Measurements from ENCODE around the gene DMBT1. TPM values are rescaled to one million over a fixed set of nuclear protein-coding genes. Genes with fewer than 3 reads are reported as not detected.

DMBT1 gene
- total and polyA plus RNA-seq, 2 experiments from 2014 or later: not detected

DNA sequence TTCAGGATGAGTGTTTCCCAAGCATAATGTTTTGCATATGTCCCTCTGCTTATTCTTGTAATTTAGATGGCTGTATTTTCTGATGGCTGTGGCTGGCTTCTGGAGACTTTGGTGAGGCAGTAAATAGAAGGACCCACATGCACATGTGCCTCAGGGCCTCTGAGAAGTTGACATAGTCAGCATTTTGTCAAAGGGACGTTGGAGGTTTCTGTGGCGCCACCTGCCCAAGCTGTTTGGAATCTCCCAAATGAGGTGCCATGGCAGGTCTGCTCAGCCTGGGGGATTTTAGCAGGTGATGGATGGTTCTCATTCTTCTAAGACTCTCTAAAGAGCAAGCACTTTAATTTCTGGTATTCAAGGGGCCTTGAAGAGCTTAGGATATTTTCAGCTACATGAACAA, 109.3 kb downstream of the DMBT1 start:
- Histone ChIP-seq H3K4me1 (ENCODE audit: low read depth) (no peaks in the 10 kb centered on the region), H3K27ac (no peak overlapping the region), H3K27me3 (no peaks in the 10 kb centered on the region), H3K4me3 (no peak overlapping the region), H3K36me3 (no peaks in the 10 kb centered on the region), H3K9me3 (ENCODE audit: low read depth) (no peaks in the 10 kb centered on the region)
- DNase-seq (ENCODE audit: low read depth in 1 of 2, low spot score in 1 of 2): no peak
- TF ChIP-seq CTCF (IDR thresholded peaks at IDR 0.05; ENCODE audit: low read depth, low read length): no peak

GRCh38 chr10:122671355-122671754, 110.8 kb downstream of the DMBT1 start:
- H3K36me3 ChIP-seq: no peaks in the 10 kb centered on the region
- TF ChIP-seq CTCF (IDR thresholded peaks at IDR 0.05; ENCODE audit: low read depth, low read length): no peak
- no peak overlapping the region for H3K27ac ChIP-seq
- DNase-seq (ENCODE audit: low read depth in 1 of 2, low spot score in 1 of 2): no peak
- no peaks in the 10 kb centered on the region for H3K4me1 ChIP-seq (ENCODE audit: low read depth)
- H3K4me3 ChIP-seq: no peak overlapping the region
- H3K9me3 ChIP-seq (ENCODE audit: low read depth): no peaks in the 10 kb centered on the region
- no peaks in the 10 kb centered on the region for H3K27me3 ChIP-seq

DNA sequence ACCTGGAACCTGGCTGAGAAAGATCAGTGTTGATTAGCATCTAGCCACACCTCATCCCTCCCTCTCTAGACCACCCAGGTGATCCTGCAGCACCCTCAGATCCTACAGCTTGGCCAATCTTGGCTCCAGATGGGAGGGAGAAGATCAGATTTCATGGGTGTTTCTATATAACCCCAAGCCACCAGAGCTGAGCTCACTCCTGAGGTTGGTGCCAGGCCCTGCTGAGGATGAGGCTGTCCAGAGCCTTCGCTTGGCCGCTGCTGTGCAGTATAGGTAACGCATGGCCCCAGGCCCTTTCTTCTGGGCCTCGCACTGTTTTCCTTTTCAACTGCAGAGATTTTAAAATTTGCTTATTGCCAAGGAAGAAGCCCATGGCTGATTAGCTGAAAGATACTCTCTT, 112.1 kb downstream of the DMBT1 start:
- Histone ChIP-seq H3K27ac (no peak overlapping the region), H3K4me3 (no peak overlapping the region), H3K27me3 (no peaks in the 10 kb centered on the region), H3K36me3 (no peaks in the 10 kb centered on the region), H3K9me3 (ENCODE audit: low read depth) (no peaks in the 10 kb centered on the region), H3K4me1 (ENCODE audit: low read depth) (no peaks in the 10 kb centered on the region)
- TF ChIP-seq CTCF (IDR thresholded peaks at IDR 0.05; ENCODE audit: low read depth, low read length): no peak
- DNase-seq (ENCODE audit: low read depth in 1 of 2, low spot score in 1 of 2): no peak

DNA sequence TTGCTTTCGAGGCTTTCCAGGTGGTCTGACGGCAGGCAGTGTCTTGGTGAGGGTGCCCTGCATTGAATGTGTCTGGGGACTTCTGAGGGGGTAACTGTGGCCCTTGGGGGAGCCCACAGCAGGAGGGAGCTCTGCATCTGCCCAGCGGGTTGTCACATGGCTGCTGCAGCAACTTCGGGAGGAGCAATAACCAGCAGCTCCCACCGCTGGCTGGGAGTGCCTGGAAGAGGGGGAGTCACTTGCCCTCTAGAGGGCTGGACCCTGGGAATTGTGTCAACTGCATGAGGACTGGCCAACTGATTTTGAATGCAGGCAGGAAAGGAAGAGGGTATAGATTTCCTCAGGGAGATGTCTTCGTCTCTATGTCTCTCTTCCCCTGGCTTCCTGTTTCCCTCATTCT, 112.7 kb downstream of the DMBT1 start:
- Histone ChIP-seq H3K9me3 (ENCODE audit: low read depth) (no peaks in the 10 kb centered on the region), H3K36me3 (no peaks in the 10 kb centered on the region), H3K4me3 (no peak overlapping the region), H3K27ac (no peak overlapping the region), H3K27me3 (no peaks in the 10 kb centered on the region), H3K4me1 (ENCODE audit: low read depth) (no peaks in the 10 kb centered on the region)
- TF ChIP-seq CTCF (IDR thresholded peaks at IDR 0.05; ENCODE audit: low read depth, low read length): no peak
- no peak for DNase-seq (ENCODE audit: low read depth in 1 of 2, low spot score in 1 of 2)

GRCh38 chr10:122673731-122674130, 113.2 kb downstream of the DMBT1 start:
- TF ChIP-seq CTCF (IDR thresholded peaks at IDR 0.05; ENCODE audit: low read depth, low read length): no peak
- Histone ChIP-seq H3K27me3 (no peaks in the 10 kb centered on the region), H3K4me3 (no peak overlapping the region), H3K27ac (no peak overlapping the region), H3K36me3 (no peaks in the 10 kb centered on the region), H3K9me3 (ENCODE audit: low read depth) (no peaks in the 10 kb centered on the region), H3K4me1 (ENCODE audit: low read depth) (no peaks in the 10 kb centered on the region)
- no peak for DNase-seq (ENCODE audit: low read depth in 1 of 2, low spot score in 1 of 2)

DNA sequence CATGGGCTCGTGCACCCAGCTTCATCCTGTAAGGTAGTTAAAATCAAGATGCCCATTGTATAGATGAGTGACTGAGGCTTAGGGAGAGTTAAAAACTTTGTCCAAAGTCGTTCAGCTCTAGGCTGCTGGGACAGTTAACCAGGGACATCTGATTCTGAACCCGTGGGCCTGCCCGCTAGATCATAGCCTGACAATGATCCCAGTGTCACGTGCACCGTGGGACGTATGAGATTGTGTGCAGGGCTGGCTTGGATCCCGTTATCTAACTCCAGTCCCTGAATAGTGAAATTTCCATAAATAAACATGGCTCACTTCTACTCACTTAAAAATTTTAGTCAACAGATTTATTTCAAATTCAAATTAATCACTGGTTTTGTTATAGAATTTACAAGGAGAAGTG, 114.2 kb downstream of the DMBT1 start:
- no peaks in the 10 kb centered on the region for H3K27me3 ChIP-seq
- H3K36me3 ChIP-seq: no peaks in the 10 kb centered on the region
- H3K9me3 ChIP-seq (ENCODE audit: low read depth): no peaks in the 10 kb centered on the region
- no peaks in the 10 kb centered on the region for H3K4me1 ChIP-seq (ENCODE audit: low read depth)
- TF ChIP-seq CTCF (IDR thresholded peaks at IDR 0.05; ENCODE audit: low read depth, low read length): no peak
- H3K4me3 ChIP-seq: no peak overlapping the region
- DNase-seq (ENCODE audit: low read depth in 1 of 2, low spot score in 1 of 2): no peak
- H3K27ac ChIP-seq: no peak overlapping the region

Data from cardiac muscle cell (in vitro differentiated cells and primary cell).